ENCODE measurements around the gene SPIRE2.
"Not testable (repeated sequence)": the region's sequence is repeated elsewhere in the genome, so short reads cannot be mapped to it uniquely, and the experiment has no call there.

DNA sequence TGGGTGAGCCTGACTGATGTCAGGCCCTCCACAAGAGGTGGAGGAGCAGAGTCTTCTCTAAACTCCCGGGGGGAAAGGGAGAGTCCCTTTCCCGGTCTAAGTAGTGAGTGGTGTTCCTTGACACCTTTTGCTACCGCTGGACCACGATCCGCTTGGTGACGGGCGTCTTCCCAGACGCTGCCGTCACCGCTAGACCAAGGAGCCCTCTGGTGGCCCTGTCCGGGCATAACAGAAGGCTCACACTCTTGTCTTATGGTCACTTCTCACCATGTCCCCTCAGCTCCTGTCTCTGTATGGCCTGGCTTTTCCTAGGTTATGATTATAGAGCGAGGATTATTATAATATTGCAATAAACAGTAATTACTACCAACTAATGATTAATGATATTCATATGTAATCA, 35.2 kb upstream of the SPIRE2 start:
- peak; percentile 55 to 62 for TF ChIP-seq CTCF (conservative IDR thresholded peaks at IDR 0.05 in 1 of 2, IDR thresholded peaks at IDR 0.05 in 1 of 2; ENCODE audit: low read depth in 1 of 2, low read length in 2 of 2)
- not testable (repeated sequence) for TF ChIP-seq EZH2 (IDR thresholded peaks at IDR 0.05; ENCODE audit: low read length, missing control alignments)

Data from fibroblast of lung (primary cell).